GM18909 (cell line): Measurements from ENCODE around the gene GATA6.
"Not testable (repeated sequence)": the region's sequence is repeated elsewhere in the genome, so short reads cannot be mapped to it uniquely, and the experiment has no call there.

ENCODE experiments used
- ATAC-seq: cut with Tn5 transposase; IDR thresholded peaks from one replicate; pipeline ENCODE4 v1.9.1; 2021; ENCODE audit warnings: mild to moderate bottlenecking; ENCODE audit not compliant: unreplicated experiment, poor library complexity

GATA6 gene

GRCh38 chr18:22179174-22179573, 9.8 kb downstream of the GATA6 start:
- ATAC-seq: no peak

DNA sequence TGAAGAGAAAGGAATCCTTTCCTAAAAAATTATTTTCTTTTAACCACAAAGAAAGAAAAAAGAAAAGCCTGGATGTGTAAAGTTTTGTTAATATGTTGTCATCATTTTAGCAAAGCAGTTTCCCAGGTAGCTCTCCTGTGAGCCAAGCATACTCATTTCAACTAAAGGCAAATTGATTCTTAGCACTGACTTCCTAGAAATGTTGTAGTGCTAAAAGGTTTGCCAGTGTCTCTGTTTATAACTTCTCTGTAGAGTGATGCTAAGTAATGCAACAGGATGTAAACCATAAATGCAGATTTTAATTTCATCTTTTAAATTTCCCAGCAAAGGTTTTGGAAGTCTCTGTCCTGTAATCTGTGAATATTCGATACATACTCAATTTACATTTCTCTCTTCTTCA, 10.2 kb downstream of the GATA6 start:
- no peak for ATAC-seq

- ATAC-seq: no peak
These were observed 11.3 kb downstream of the GATA6 start for GRCh38 chr18:22180722-22181121.

- no peak for ATAC-seq
These were observed 13.7 kb downstream of the GATA6 start for GRCh38 chr18:22182884-22183697.

GRCh38 chr18:22183698-22184170, 14.3 kb downstream of the GATA6 start:
- no peak for ATAC-seq

- ATAC-seq: not testable (repeated sequence)
These were observed 15.2 kb downstream of the GATA6 start for GRCh38 chr18:22184573-22184972.

DNA sequence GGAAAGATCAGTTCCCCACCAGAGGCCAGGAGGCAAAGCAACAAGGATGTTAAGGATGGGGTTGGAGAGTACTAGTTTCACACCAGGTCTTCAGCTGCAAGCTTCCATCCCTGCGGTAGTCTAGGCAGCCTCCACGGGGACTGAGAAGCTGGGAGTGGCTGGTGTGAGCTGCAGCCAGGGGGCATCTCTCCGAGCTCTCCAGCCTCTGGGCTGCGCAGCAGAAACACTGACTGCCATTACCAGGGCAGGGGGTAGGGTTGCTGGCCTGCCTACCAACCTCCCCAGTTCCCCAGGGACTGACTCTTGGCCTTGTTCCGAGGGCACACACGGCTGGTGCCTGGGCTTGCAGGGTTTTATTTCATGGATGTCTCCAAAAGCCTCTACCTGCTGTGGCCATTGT, 15.9 kb downstream of the GATA6 start:
- ATAC-seq: no peak

- no peak for ATAC-seq
These were observed 16.5 kb downstream of the GATA6 start for GRCh38 chr18:22185771-22186386.

DNA sequence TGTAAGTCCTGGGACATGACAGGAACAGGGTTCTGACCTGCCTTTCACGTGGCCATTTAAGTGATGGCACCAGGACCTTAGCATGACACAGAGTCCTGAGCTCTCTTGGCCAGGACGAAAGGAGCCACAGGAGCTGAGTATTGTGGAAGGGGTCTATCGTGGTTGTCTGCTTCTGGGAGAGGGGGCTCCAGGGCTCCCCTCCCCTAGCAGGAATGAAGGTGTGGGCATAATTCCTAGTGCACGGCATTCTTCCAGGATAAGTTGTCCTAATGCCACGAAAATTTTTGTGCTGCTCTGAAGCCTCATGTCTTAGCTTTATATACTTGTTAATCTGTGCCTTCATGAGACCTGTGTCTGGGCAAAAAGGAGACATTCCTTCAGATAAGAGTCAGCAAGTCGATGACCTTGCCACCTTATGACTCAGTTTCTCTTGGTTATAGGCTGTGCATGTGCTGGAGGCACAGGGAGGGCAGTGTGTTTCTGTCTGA, 17.1 kb downstream of the GATA6 start:
- no peak for ATAC-seq

DNA sequence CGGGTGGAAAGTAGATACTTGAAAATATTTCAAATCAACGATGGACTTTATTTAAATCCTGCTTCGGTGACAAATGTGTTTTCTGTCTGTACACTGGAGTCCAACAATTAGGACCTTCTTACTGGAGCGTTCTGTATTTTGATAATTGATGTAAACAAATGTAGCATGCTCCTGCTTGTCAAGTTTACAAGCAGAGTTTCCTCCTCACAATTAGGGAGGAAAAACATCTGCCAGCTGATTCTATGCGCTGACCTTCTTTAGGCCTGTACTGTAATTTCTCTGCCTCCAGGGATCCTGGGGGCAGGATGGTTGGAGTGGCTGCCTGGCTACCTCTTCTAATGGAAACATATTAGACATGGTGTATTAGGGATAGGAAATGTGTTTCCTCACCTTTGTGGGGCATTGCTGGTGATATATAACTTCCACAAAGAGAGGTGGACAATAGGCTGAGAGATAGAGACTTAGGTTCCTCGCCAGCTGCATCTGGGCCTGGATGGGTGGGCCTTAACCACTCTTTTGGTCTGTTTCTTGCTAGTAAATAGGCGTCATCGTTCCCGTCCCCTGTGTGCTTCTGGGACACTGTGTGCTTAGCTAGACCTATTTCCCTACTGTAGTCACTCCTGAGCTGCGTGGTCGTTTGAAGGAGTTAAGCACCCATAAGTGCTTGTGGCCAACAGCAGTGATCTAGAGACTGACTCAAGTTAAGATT, 19.3 kb downstream of the GATA6 start:
- ATAC-seq: no peak

DNA sequence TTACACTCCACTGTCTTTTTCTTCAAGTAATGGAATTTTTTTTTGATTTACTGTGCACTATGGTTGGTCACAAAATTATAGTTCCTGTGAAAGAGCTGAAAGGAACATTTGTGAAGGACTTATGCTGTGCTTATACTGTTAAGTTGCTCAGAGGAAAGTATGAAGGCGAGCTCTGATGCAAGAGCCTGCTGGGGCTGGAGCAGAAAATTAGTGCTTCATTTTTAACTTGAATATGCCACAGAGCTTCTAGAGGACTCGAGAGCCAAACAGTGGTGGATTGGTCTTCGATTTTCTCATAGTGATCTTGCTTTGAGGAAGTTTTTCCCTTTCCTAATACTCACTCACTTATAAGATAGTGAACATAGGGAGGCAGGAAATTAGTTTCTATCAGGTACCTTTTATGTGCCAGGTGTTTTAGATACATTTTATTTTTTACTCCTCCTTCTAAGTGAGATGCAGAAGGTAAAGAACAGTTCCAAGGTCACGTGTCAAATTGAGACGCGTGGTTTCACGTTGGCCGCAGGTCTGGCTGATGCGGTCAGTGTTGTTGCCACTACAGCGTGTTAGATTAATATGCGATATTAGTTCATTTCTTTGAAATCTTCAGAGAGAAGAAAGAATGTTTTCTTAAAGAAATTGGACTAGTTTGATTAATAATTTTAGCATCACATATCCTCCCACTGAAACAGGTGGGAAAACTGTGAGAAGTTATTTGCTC, 20.2 kb downstream of the GATA6 start:
- no peak for ATAC-seq

- ATAC-seq: no peak
These were observed 21.9 kb downstream of the GATA6 start for GRCh38 chr18:22191346-22191695.

DNA sequence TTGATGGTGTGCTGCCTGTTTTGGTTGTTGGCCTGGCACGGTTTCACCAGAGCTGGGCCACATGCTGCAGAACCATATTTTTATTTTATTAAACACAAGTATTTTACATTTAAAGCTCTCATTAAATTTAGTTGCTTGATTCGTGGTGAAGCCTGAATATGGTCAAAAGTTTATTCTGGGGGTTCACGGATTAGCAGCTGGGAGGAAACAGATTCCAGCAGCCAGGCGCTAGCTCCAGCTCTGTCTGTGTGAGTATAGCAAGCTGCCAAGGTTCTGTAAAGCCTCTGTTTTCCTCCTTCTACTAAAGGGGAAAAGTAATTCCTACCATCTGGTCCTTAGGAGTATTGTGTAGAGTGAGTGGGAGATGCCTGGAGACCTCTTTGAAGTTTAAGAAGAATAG, 22.5 kb downstream of the GATA6 start:
- ATAC-seq: no peak

- ATAC-seq: no peak
These were observed 24.1 kb downstream of the GATA6 start for GRCh38 chr18:22193466-22193865.

DNA sequence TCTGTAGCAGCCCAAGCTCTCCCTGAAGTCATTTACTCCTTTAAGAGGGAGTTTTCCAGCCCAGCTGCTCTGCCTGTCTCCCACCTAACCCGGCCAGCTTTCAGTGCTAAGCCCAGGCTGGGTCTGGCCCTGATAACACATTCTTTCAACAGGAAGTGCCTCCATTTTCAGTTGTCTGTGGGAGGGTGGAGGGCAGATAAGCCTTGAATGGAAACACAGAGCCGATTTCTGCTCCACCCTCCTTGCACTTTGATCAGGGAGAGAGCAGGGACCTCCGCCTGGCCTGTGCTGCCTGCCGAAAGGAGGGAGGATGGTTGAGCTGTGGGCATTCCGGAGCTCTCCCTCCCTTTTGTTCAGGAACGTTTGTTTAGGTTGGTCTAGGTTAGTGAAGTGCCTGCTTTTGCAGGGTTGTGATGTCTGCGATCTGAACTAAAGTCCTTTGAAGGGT, 24.8 kb downstream of the GATA6 start:
- ATAC-seq: no peak

- ATAC-seq: no peak
These were observed 25.7 kb downstream of the GATA6 start for GRCh38 chr18:22195052-22195451.

- ATAC-seq: not testable (repeated sequence)
These were observed 27.6 kb downstream of the GATA6 start for GRCh38 chr18:22196943-22197342.

GRCh38 chr18:22197668-22198067, 28.3 kb downstream of the GATA6 start:
- ATAC-seq: no peak

- ATAC-seq: no peak
These were observed 28.8 kb downstream of the GATA6 start for GRCh38 chr18:22198163-22198562.

GRCh38 chr18:22199005-22199404, 29.6 kb downstream of the GATA6 start:
- ATAC-seq: no peak
